ENCODE data around the gene SEMA4C.

DNA sequence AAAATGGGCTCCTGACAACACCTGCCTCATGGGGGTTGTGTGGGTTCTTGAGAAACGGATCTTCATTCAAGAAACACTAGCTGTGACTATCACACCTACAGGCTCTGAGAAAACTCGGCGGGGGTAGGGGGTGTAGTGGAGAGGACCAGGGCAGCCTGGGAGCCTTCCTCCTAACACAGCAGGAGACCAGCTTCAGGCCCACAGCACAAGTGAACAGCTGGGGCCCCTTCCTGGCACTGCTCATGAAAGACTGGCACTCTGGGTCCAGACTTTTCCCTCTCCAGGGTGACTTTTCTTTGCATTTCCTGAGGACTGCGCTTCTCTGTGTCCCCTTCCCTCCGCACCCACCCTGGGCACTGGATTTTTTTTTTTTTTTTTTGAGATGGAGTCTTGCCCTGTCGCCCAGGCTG lies 7.2 kb upstream of the SEMA4C start:
- no peak for TF ChIP-seq POLR2A (IDR thresholded peaks at IDR 0.05; ENCODE audit: low read depth)
- TF ChIP-seq, protein P1, sequence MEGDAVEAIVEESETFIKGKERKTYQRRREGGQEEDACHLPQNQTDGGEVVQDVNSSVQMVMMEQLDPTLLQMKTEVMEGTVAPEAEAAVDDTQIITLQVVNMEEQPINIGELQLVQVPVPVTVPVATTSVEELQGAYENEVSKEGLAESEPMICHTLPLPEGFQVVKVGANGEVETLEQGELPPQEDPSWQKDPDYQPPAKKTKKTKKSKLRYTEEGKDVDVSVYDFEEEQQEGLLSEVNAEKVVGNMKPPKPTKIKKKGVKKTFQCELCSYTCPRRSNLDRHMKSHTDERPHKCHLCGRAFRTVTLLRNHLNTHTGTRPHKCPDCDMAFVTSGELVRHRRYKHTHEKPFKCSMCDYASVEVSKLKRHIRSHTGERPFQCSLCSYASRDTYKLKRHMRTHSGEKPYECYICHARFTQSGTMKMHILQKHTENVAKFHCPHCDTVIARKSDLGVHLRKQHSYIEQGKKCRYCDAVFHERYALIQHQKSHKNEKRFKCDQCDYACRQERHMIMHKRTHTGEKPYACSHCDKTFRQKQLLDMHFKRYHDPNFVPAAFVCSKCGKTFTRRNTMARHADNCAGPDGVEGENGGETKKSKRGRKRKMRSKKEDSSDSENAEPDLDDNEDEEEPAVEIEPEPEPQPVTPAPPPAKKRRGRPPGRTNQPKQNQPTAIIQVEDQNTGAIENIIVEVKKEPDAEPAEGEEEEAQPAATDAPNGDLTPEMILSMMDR (IDR thresholded peaks at IDR 0.05): no peak
